Spleen (tissue), 11 donors: Measurements from ENCODE around the gene APCDD1L. TPM values are rescaled to one million over a fixed set of nuclear protein-coding genes. Genes with fewer than 3 reads are reported as not detected.

Experiments used
- DNase-seq: peaks from one replicate; pipeline ENCODE4 v3.0.0-alpha.2; 2020
- H3K27ac ChIP-seq, 8 donors: fragments of 200-600 bp; sonication (generic) in 7 of 8; 1 replicate in 4 of 8; 2 replicates in 4 of 8; pipeline versions ENCODE4 v1.5.0 to v1.8.0; 2016 to 2021; ENCODE audit warnings: inconsistent platforms in 4 of 8, mild to moderate bottlenecking in 4 of 8, moderate library complexity in 1 of 8
- H3K27me3 ChIP-seq, 7 donors: fragments of 200-600 bp; sonication (generic) in 6 of 7; replicated peaks in 1 of 7; 1 replicate in 4 of 7; 2 replicates in 3 of 7; pipeline versions ENCODE4 v1.5.0 to v1.8.0; 2016 to 2021; ENCODE audit warnings: inconsistent platforms in 3 of 7, mild to moderate bottlenecking in 1 of 7
- H3K36me3 ChIP-seq, 6 donors: fragments of 200-600 bp; sonication (generic) in 5 of 6; 1 replicate in 4 of 6; 2 replicates in 2 of 6; pipeline versions ENCODE4 v1.5.0 to v1.8.0; 2016 to 2021; ENCODE audit warnings: inconsistent platforms in 2 of 6
- H3K4me1 ChIP-seq, 6 donors: fragments of 200-600 bp; sonication (generic) in 5 of 6; 1 replicate in 3 of 6; 2 replicates in 3 of 6; pipeline versions ENCODE4 v1.5.0 to v1.8.0; 2016 to 2021; ENCODE audit warnings: inconsistent platforms in 3 of 6
- H3K4me3 ChIP-seq, 8 donors: fragments of 200-600 bp; sonication (generic) in 7 of 8; 1 replicate in 4 of 8; 2 replicates in 4 of 8; pipeline versions ENCODE4 v1.5.0 to v1.8.0; 2016 to 2021; ENCODE audit warnings: inconsistent platforms in 4 of 8, mild to moderate bottlenecking in 4 of 8, moderate library complexity in 2 of 8
- H3K9me3 ChIP-seq, 8 donors: fragments of 200-600 bp; sonication (generic) in 7 of 8; 1 replicate in 4 of 8; 2 replicates in 4 of 8; pipeline versions ENCODE4 v1.5.0 to v1.8.0; 2016 to 2021; ENCODE audit warnings: inconsistent platforms in 4 of 8
- POLR2A ChIP-seq, 3 donors: fragments of 450-650 bp; IDR thresholded peaks; one replicate each; pipeline ENCODE4 v1.5.1; 2017; ENCODE audit warnings: antibody characterized with exemption in 3 of 3, mild to moderate bottlenecking in 1 of 3
- POLR2AphosphoS5 ChIP-seq, 3 donors: sonication (generic); formaldehyde crosslinking; IDR thresholded peaks; one replicate each; pipeline ENCODE4 v1.5.1; 2017; ENCODE audit warnings: antibody characterized with exemption in 3 of 3
- WGBS, 5 donors: extraction: QIAGEN DNeasy Blood & Tissue Kit in 3 of 5; methylation state at CpG; one replicate each; pipeline versions ENCODE4 v1.1.5 to v1.1.7; 2013 to 2018; 5-methylcytosine and 5-hydroxymethylcytosine counted together
- intact Hi-C: fragments of 100-400 bp; cut with DNase I; formaldehyde crosslinking; loops from one replicate; pipeline ENCODE4 v1.15.0; 2023; ENCODE audit warnings: low total_unique reads
- polyA plus RNA-seq, 3 donors: library from polyadenylated mRNA; stranded (reverse); fragments of 200-250 nt; gene quantifications; one replicate each; pipeline ENCODE4 v1.2.1, GENCODE V29; 2013
- total RNA-seq, 7 donors: library from RNA; depleted of rRNA in 3 of 7; stranded (reverse); fragments of >200 nt in 3 of 7; fragmentation: NEBNext Ultra II Directional in 4 of 7; extraction: Animal tissue kit (Norgen Biotek cat#: 25700) in 4 of 7; gene quantifications; one replicate each; pipeline versions ENCODE4 v1.1.0 to v1.2.1, GENCODE V29; 2016 to 2021
- TF ChIP-seq, protein P1 (sequence below), 11 experiments: fragments of 200-600 bp in 7 of 11; fragments of 450-650 bp in 4 of 11; sonication (generic) in 4 of 11; IDR thresholded peaks in 8 of 11; conservative IDR thresholded peaks in 3 of 11; 1 replicate in 7 of 11; 2 replicates in 4 of 11; pipeline versions ENCODE4 v1.4.0 to v1.8.0; 2016 to 2021; ENCODE audit warnings: antibody characterized with exemption in 11 of 11, inconsistent platforms in 4 of 11, mild to moderate bottlenecking in 1 of 11
- donor health status: healthy with polysubstance abuse.
- donor health status: DM: no; HTN: no; CAD: no; lungs with moderate emphysema.
- donor health status: DM: no; HTN: no; CAD: no.
- donor health status: Bipolar disorder and iron deficiency.
- donor health status: healthy.
- donor health status: DM: no; HTN: no; CAD: no.
- donor health status: DM: yes; HTN: yes; CAD: no.

The APCDD1L gene
- total and polyA plus RNA-seq, 10 donors, result 0.03 to 0.50 TPM; not detected in 8

GRCh38 chr20:58492074-58492718 lies 23.0 kb downstream of the APCDD1L start:
- Histone ChIP-seq H3K36me3 (no peaks in the 10 kb centered on the region), H3K27ac (no peak overlapping the region), H3K27me3 (peaks cover 0 to 5% (median 0%) of the 10 kb centered on the region in 7 donors), H3K4me1 (no peaks in the 10 kb centered on the region), H3K9me3 (peaks cover 0 to 32% (median 2%) of the 10 kb centered on the region in 8 donors), H3K4me3 (no peak overlapping the region)
- intact Hi-C loops, result no loop called here
- WGBS, 5 donors, result 73 to 75% (median 75%) methylated on average over 7 of the region's 7 CpGs
- no peak for DNase-seq
- TF ChIP-seq, protein P1, sequence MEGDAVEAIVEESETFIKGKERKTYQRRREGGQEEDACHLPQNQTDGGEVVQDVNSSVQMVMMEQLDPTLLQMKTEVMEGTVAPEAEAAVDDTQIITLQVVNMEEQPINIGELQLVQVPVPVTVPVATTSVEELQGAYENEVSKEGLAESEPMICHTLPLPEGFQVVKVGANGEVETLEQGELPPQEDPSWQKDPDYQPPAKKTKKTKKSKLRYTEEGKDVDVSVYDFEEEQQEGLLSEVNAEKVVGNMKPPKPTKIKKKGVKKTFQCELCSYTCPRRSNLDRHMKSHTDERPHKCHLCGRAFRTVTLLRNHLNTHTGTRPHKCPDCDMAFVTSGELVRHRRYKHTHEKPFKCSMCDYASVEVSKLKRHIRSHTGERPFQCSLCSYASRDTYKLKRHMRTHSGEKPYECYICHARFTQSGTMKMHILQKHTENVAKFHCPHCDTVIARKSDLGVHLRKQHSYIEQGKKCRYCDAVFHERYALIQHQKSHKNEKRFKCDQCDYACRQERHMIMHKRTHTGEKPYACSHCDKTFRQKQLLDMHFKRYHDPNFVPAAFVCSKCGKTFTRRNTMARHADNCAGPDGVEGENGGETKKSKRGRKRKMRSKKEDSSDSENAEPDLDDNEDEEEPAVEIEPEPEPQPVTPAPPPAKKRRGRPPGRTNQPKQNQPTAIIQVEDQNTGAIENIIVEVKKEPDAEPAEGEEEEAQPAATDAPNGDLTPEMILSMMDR (IDR thresholded peaks at IDR 0.05 in 8 of 11, conservative IDR thresholded peaks at IDR 0.05 in 3 of 11), result no peak
- no peak for TF ChIP-seq POLR2A (IDR thresholded peaks at IDR 0.05)
- TF ChIP-seq POLR2AphosphoS5 (IDR thresholded peaks at IDR 0.05), result no peak

- H3K9me3 ChIP-seq, result peaks cover 0 to 60% (median 29%) of the 10 kb centered on the region in 8 donors
- DNase-seq, result no peak
- WGBS, 5 donors, result 24 to 56% (median 54%) methylated on average over 1 of the region's 1 CpG
- TF ChIP-seq POLR2A (IDR thresholded peaks at IDR 0.05), result no peak
- TF ChIP-seq, protein P1 (IDR thresholded peaks at IDR 0.05 in 8 of 11, conservative IDR thresholded peaks at IDR 0.05 in 3 of 11), result no peak
- H3K36me3 ChIP-seq, result no peaks in the 10 kb centered on the region
- H3K4me1 ChIP-seq, result no peaks in the 10 kb centered on the region
- H3K27ac ChIP-seq, result no peak overlapping the region
- H3K27me3 ChIP-seq, result peaks cover 0 to 11% (median 0%) of the 10 kb centered on the region in 7 donors
- intact Hi-C loops, result no loop called here
- H3K4me3 ChIP-seq, result no peak overlapping the region
These were observed 29.0 kb downstream of the APCDD1L start for GRCh38 chr20:58486207-58486606.

GRCh38 chr20:58485393-58485792 lies 29.8 kb downstream of the APCDD1L start:
- no peaks in the 10 kb centered on the region for H3K36me3 ChIP-seq
- TF ChIP-seq POLR2AphosphoS5 (IDR thresholded peaks at IDR 0.05), result no peak
- TF ChIP-seq POLR2A (IDR thresholded peaks at IDR 0.05), result no peak
- TF ChIP-seq, protein P1 (IDR thresholded peaks at IDR 0.05 in 8 of 11, conservative IDR thresholded peaks at IDR 0.05 in 3 of 11), result no peak
- intact Hi-C loops, result no loop called here
- H3K4me3 ChIP-seq, result no peak overlapping the region
- H3K27ac ChIP-seq, result no peak overlapping the region
- no peaks in the 10 kb centered on the region for H3K4me1 ChIP-seq
- H3K27me3 ChIP-seq, result peaks cover 0 to 12% (median 0%) of the 10 kb centered on the region in 7 donors
- no peak for DNase-seq
- peaks cover 0 to 60% (median 29%) of the 10 kb centered on the region in 8 donors for H3K9me3 ChIP-seq
- 71 to 79% (median 74%) methylated on average over 3 of the region's 3 CpGs for WGBS, 5 donors

DNA sequence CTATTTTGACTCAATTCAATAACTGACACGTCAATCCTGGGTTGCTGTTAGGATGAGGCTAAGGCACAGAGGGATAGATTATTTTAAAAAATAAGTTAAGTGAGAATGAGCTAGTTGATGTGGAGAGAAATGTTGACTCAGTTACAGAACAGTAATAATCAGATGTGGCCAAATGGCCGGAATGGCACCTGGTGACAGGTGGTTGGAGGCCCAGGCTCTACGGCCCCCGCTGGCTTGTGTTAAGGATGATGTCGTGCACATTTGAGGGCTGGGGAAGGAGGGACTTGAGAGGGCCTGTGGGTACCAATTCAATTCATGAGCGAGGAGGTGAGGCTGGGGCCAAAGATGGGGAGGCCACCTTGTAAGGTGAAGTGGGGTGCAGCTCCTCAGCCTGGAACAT lies 31.7 kb downstream of the APCDD1L start:
- WGBS, 5 donors, result 81 to 91% (median 90%) methylated on average over 6 of the region's 6 CpGs
- DNase-seq, result no peak
- Histone ChIP-seq H3K36me3 (no peaks in the 10 kb centered on the region), H3K27ac (no peak overlapping the region), H3K4me3 (no peak overlapping the region), H3K4me1 (no peaks in the 10 kb centered on the region), H3K27me3 (peaks cover 0 to 12% (median 0%) of the 10 kb centered on the region in 7 donors), H3K9me3 (peaks cover 0 to 49% (median 32%) of the 10 kb centered on the region in 8 donors)
- intact Hi-C loops, result no loop called here
- TF ChIP-seq POLR2A (IDR thresholded peaks at IDR 0.05) (no peak), POLR2AphosphoS5 (IDR thresholded peaks at IDR 0.05) (no peak)
- TF ChIP-seq, protein P1 (IDR thresholded peaks at IDR 0.05 in 8 of 11, conservative IDR thresholded peaks at IDR 0.05 in 3 of 11), result no peak
